Heart left ventricle (tissue), 16 donors: Measurements from ENCODE around the gene MYH11. TPM values are rescaled to one million over a fixed set of nuclear protein-coding genes. Genes with fewer than 3 reads are reported as not detected.

Source experiments
- ATAC-seq, 4 donors: fragments of 200-7000 bp; cut with Tn5 transposase; one replicate each; pipeline ENCODE4 v1.9.1; 2020 to 2022; ENCODE audit warnings: moderate library complexity in 4 of 4, mild to moderate bottlenecking in 3 of 4, moderate number of reproducible peaks in 1 of 4
- DNase-seq, 5 donors: peaks; one replicate each; pipeline ENCODE4 v3.0.0-alpha.2; 2020
- H3K27ac ChIP-seq, 12 donors: fragments of 200-600 bp; sonication (generic) in 4 of 12; one replicate each; pipeline versions ENCODE4 v1.5.0 to v1.8.0; 2016 to 2022; ENCODE audit warnings: mild to moderate bottlenecking in 2 of 12
- H3K27me3 ChIP-seq, 9 donors: fragments of 200-600 bp; sonication (generic) in 2 of 9; one replicate each; pipeline versions ENCODE4 v1.5.1 to v1.8.0; 2016 to 2022; ENCODE audit warnings: mild to moderate bottlenecking in 3 of 9
- H3K36me3 ChIP-seq, 9 donors: fragments of 200-600 bp; sonication (generic) in 2 of 9; one replicate each; pipeline versions ENCODE4 v1.5.0 to v1.8.0; 2018 to 2022; ENCODE audit warnings: mild to moderate bottlenecking in 2 of 9
- H3K4me1 ChIP-seq, 12 donors: fragments of 200-600 bp; sonication (generic) in 4 of 12; one replicate each; pipeline versions ENCODE4 v1.5.0 to v1.8.0; 2016 to 2022; ENCODE audit warnings: mild to moderate bottlenecking in 3 of 12
- H3K4me3 ChIP-seq, 12 donors: fragments of 200-600 bp; sonication (generic) in 4 of 12; one replicate each; pipeline versions ENCODE4 v1.5.0 to v1.8.0; 2017 to 2022; ENCODE audit warnings: mild to moderate bottlenecking in 9 of 12, moderate library complexity in 4 of 12
- H3K9me3 ChIP-seq, 12 donors: fragments of 200-600 bp; sonication (generic) in 4 of 12; one replicate each; pipeline versions ENCODE4 v1.5.0 to v1.8.0; 2016 to 2022; ENCODE audit warnings: mild to moderate bottlenecking in 1 of 12
- CTCF ChIP-seq, 12 donors: fragments of 200-600 bp; sonication (generic) in 4 of 12; IDR thresholded peaks; one replicate each; pipeline versions ENCODE4 v1.5.0 to v1.8.0; 2018 to 2022; ENCODE audit warnings: antibody characterized with exemption in 12 of 12, mild to moderate bottlenecking in 5 of 12
- POLR2A ChIP-seq, 2 donors: fragments of 450-650 bp; IDR thresholded peaks; one replicate each; pipeline ENCODE4 v1.6.1; 2017; ENCODE audit warnings: antibody characterized with exemption in 2 of 2, mild to moderate bottlenecking in 2 of 2, moderate library complexity in 2 of 2
- WGBS, 4 donors: extraction: QIAGEN DNeasy Blood & Tissue Kit in 2 of 4; methylation state at CpG; one replicate each; pipeline versions ENCODE4 v1.1.5 to v1.1.7; 2013 to 2018; 5-methylcytosine and 5-hydroxymethylcytosine counted together
- intact Hi-C, 10 donors: fragments of 100-400 bp; cut with DNase I; formaldehyde crosslinking; loops; one replicate each; pipeline versions ENCODE4 v1.11.1 to v1.14.2; 2022
- polyA plus RNA-seq, 2 donors: library from polyadenylated mRNA; stranded (reverse); fragments of 200-250 nt; gene quantifications; one replicate each; pipeline ENCODE4 v1.2.3, GENCODE V29; 2013
- total RNA-seq, 9 donors: library from RNA; depleted of rRNA in 2 of 9; stranded (reverse); fragments of >200 nt in 2 of 9; fragmentation: NEBNext Ultra II Directional in 3 of 9; extraction: Animal tissue kit (Norgen Biotek cat#: 25700) in 3 of 9; gene quantifications; one replicate each; pipeline versions ENCODE4 v1.1.0 to v1.2.4, GENCODE V29; 2016 to 2023
- donor health status: ischemic (EF 13 %, LVEDD 7.1; RV severe dilation, severe dysfunction).
- donor health status: healthy with polysubstance abuse.
- donor health status: DM: no; HTN: yes; CAD: no.
- donor health status: DM: no; HTN: no; CAD: no.
- donor health status: ischemic (EF 25% LVEDD 6.9; RV normal size, moderate dysfunction).
- donor health status: ischemic (EF 25% LVEDD 5.7; RV mildly dilated, moderate dysfunction).
- donor health status: healthy.
- donor health status: DM: yes; HTN: yes; CAD: no.
- donor health status: ischemic (EF 35%, LVEDD 5.7; RV mildly dilated, moderate dysfunction).
- donor health status: nonischemic (EF 11% LVEDD 7.7; RV severe dilation, severe dysfunction).
- donor health status: DM: yes; HTN: yes; CAD: no.
- donor health status: PGD.
- donor health status: ischemic (EF 29% LVEDD 5.4; RV normal size, mild dysfunction).
- donor health status: nonischemic (EF 23%, LVEDD 6.1; RV moderate dilation, normal function).

Gene MYH11
- total and polyA plus RNA-seq, 11 donors = 9.8 to 71.9 (median 26.5) TPM

GRCh38 chr16:15723808-15724207 is 133.0 kb downstream of the MYH11 start:
- no peak for ATAC-seq
- H3K4me3 ChIP-seq = no peak overlapping the region
- 90 to 99% (median 95%) methylated on average over 7 of the region's 7 CpGs for WGBS, 4 donors
- TF ChIP-seq POLR2A (IDR thresholded peaks at IDR 0.05) (no peak), CTCF (IDR thresholded peaks at IDR 0.05) (no peak)
- no peak overlapping the region for H3K27ac ChIP-seq
- intact Hi-C loops = no loop called here
- no peaks in the 10 kb centered on the region for H3K27me3 ChIP-seq
- H3K36me3 ChIP-seq = peaks cover 0 to 76% (median 62%) of the 10 kb centered on the region in 9 donors
- no peaks in the 10 kb centered on the region for H3K4me1 ChIP-seq
- DNase-seq = no peak
- H3K9me3 ChIP-seq = no peaks in the 10 kb centered on the region

GRCh38 chr16:15721018-15721417 is 135.8 kb downstream of the MYH11 start:
- 95 to 97% (median 96%) methylated on average over 14 of the region's 14 CpGs for WGBS, 4 donors

DNA sequence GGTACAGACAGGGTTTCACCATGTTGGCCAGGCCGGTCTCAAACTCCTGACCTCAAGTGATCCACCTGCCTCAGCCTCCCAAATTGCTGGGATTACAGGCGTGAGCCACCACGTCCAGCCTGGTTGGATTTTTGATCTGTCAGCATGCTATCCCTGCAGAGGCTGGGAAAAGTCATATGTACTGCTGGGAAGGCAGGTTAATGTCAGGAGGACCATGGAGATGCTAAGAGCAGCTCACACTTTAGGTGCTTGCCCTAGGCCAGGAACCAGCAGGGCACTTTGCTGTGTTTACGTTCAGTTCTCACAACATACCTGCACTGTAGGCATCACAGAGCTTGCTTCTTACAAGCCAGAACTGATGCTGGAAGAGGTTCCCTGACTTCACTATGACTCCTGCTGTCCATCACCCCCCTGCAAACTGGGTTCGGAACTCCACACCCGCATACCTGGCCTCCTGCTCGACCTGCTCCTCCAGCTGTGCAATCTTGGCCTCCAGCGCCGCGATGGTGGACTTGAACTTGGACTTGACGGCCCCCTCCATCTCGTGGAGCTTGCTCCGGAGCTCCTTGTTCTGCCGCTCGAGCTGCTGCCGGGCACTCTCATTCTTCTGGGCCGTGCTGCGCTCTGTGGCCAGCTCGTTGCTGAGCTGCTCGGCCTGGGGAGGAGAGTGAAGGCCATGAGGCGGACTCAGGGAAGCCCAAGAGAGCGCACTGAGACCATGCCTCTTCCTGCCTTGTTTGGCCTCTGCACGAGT is 140.0 kb downstream of the MYH11 start:
- intact Hi-C loops = no loop called here
- TF ChIP-seq CTCF (IDR thresholded peaks at IDR 0.05) (no peak), POLR2A (IDR thresholded peaks at IDR 0.05) (no peak)
- H3K27me3 ChIP-seq = no peaks in the 10 kb centered on the region
- peaks cover 0 to 68% (median 47%) of the 10 kb centered on the region in 9 donors for H3K36me3 ChIP-seq
- 95 to 96% (median 96%) methylated on average over 19 to 23 of the region's 23 CpGs for WGBS, 4 donors
- H3K27ac ChIP-seq = peak overlapping the region in 1 of 12 donors; percentile 29
- ATAC-seq (no peak), DNase-seq (no peak)
- H3K4me3 ChIP-seq = no peak overlapping the region
- no peaks in the 10 kb centered on the region for H3K4me1 ChIP-seq
- no peaks in the 10 kb centered on the region for H3K9me3 ChIP-seq

More at GRCh38 chr16:15721018-15721417, 135.8 kb downstream of the MYH11 start:
- DNase-seq (no peak), ATAC-seq (no peak)
- H3K36me3 ChIP-seq = peaks cover 0 to 84% (median 70%) of the 10 kb centered on the region in 9 donors
- peak overlapping the region in 1 of 12 donors; percentile 46 for H3K27ac ChIP-seq
- no peaks in the 10 kb centered on the region for H3K4me1 ChIP-seq
- intact Hi-C loops = no loop called here
- no peaks in the 10 kb centered on the region for H3K27me3 ChIP-seq
- no peak for TF ChIP-seq POLR2A (IDR thresholded peaks at IDR 0.05)
- H3K4me3 ChIP-seq = no peak overlapping the region
- H3K9me3 ChIP-seq = no peaks in the 10 kb centered on the region

DNA sequence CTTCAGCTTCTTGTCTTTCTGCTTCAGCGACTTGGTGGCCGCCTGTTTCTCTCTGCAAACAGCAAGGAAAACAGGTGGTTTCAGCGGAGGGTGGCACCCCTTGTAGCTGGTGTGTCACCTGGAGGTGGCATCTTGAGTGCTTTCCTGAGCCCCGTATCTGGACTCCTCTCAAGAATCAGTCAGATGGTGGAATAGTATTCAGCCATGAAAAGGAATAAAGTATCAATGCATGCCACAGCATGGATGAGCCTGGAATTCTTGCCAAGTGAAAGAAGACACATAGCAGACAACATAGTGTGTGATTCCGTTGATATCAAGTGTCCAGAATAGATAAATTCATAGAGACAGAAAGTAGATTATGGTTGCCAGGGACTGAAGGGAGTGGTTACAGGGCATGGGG is 141.6 kb downstream of the MYH11 start:
- no peaks in the 10 kb centered on the region for H3K9me3 ChIP-seq
- ATAC-seq (no peak), DNase-seq (no peak)
- H3K36me3 ChIP-seq = peaks cover 0 to 65% (median 33%) of the 10 kb centered on the region in 9 donors
- intact Hi-C loops = no loop called here
- WGBS, 4 donors = 96 to 99% (median 98%) methylated on average over 5 of the region's 5 CpGs
- H3K4me1 ChIP-seq = no peaks in the 10 kb centered on the region
- no peaks in the 10 kb centered on the region for H3K27me3 ChIP-seq
- H3K27ac ChIP-seq = no peak overlapping the region
- TF ChIP-seq POLR2A (IDR thresholded peaks at IDR 0.05) (no peak), CTCF (IDR thresholded peaks at IDR 0.05) (no peak)
- H3K4me3 ChIP-seq = no peak overlapping the region
